ENCODE results near the gene ZNF284. TPM values are rescaled to one million over a fixed set of nuclear protein-coding genes. Genes with fewer than 3 reads are reported as not detected.
"Not testable (repeated sequence)": the region's sequence is repeated elsewhere in the genome, so short reads cannot be mapped to it uniquely, and the experiment has no call there.

ZNF284 gene
- total RNA-seq, 4 donors from 2014 or later = 1.8 to 3.1 (median 2.0) TPM

- peaks cover 0 to 52% (median 17%) of the 10 kb centered on the region in 4 donors for H3K9me3 ChIP-seq
- peaks cover 0 to 50% (median 5%) of the 10 kb centered on the region in 3 donors for H3K36me3 ChIP-seq
- no peaks in the 10 kb centered on the region for H3K27me3 ChIP-seq
- H3K4me1 ChIP-seq = peaks cover 0 to 24% (median 16%) of the 10 kb centered on the region in 4 donors
- H3K27ac ChIP-seq = no peak overlapping the region
- TF ChIP-seq POLR2A (IDR thresholded peaks at IDR 0.05) (no peak), CTCF (IDR thresholded peaks at IDR 0.05) (no peak), EP300 (IDR thresholded peaks at IDR 0.05) (no peak)
- no peak for DNase-seq (ENCODE audit: low spot score in 2 of 2)
- 11 to 20% methylated on average over 17 of the region's 17 CpGs for WGBS, 2 donors
- peak overlapping the region in 1 of 4 donors; percentile 65 for H3K4me3 ChIP-seq
Observed at GRCh38 chr19:44111910-44112463, 40.0 kb downstream of the ZNF284 start.

GRCh38 chr19:44112802-44113137 lies 40.8 kb downstream of the ZNF284 start:
- peaks cover 0 to 24% (median 16%) of the 10 kb centered on the region in 4 donors for H3K4me1 ChIP-seq
- H3K9me3 ChIP-seq = peaks cover 0 to 44% (median 10%) of the 10 kb centered on the region in 4 donors
- peak overlapping the region; percentile 44 to 90 (median 64) for H3K4me3 ChIP-seq
- H3K36me3 ChIP-seq = peaks cover 0 to 50% (median 5%) of the 10 kb centered on the region in 3 donors
- no peak for DNase-seq (ENCODE audit: low spot score in 2 of 2)
- WGBS, 2 donors = 0% methylated on average over 11 of the region's 11 CpGs
- peak overlapping the region in 2 of 4 donors; percentile 25 to 72 for H3K27ac ChIP-seq
- no peaks in the 10 kb centered on the region for H3K27me3 ChIP-seq
- TF ChIP-seq POLR2A (IDR thresholded peaks at IDR 0.05) (no peak), CTCF (IDR thresholded peaks at IDR 0.05) (no peak), EP300 (IDR thresholded peaks at IDR 0.05) (no peak)

- Histone ChIP-seq H3K36me3 (peaks cover 0 to 50% (median 5%) of the 10 kb centered on the region in 3 donors), H3K27me3 (no peaks in the 10 kb centered on the region), H3K27ac (peak within 1 kb of the TSS in 3 of 4 donors; percentile 58 to 72 (median 61)), H3K9me3 (peaks cover 0 to 39% (median 8%) of the 10 kb centered on the region in 4 donors), H3K4me1 (peaks cover 0 to 24% (median 16%) of the 10 kb centered on the region in 4 donors), H3K4me3 (peak within 1 kb of the TSS; percentile 44 to 90 (median 64))
- WGBS, 2 donors = 0 to 2% methylated on average over 35 to 44 of the region's 44 CpGs
- DNase-seq (ENCODE audit: low spot score in 2 of 2) = peak; percentile 90 to 94
- peak; percentile 26 to 91 for TF ChIP-seq EP300 (IDR thresholded peaks at IDR 0.05)
- TF ChIP-seq CTCF (IDR thresholded peaks at IDR 0.05) = peak in 1 of 5 experiments; percentile 43
- peak in 1 of 2 donors; percentile 22 for TF ChIP-seq POLR2A (IDR thresholded peaks at IDR 0.05)
Observed at GRCh38 chr19:44113138-44113783, 41.3 kb downstream of the ZNF284 start, which contains the start of gene ZNF225. ZNF225 (plus strand) TSS chr19:44113399; CDS start chr19:44115828, 2,429 bp downstream.

GRCh38 chr19:44113784-44114390 lies 41.9 kb downstream of the ZNF284 start:
- H3K36me3 ChIP-seq = peaks cover 0 to 50% (median 5%) of the 10 kb centered on the region in 3 donors
- H3K4me1 ChIP-seq = peaks cover 0 to 24% (median 16%) of the 10 kb centered on the region in 4 donors
- H3K9me3 ChIP-seq = peaks cover 0 to 33% (median 5%) of the 10 kb centered on the region in 4 donors
- WGBS, 2 donors = 2 to 5% methylated on average over 16 to 18 of the region's 18 CpGs
- no peaks in the 10 kb centered on the region for H3K27me3 ChIP-seq
- TF ChIP-seq POLR2A (IDR thresholded peaks at IDR 0.05) (no peak), EP300 (IDR thresholded peaks at IDR 0.05) (no peak), CTCF (IDR thresholded peaks at IDR 0.05) (no peak)
- DNase-seq (ENCODE audit: low spot score in 2 of 2) = no peak
- H3K27ac ChIP-seq = peak overlapping the region in 3 of 4 donors; percentile 58 to 72 (median 61)
- H3K4me3 ChIP-seq = peak overlapping the region; percentile 44 to 90 (median 64)

GRCh38 chr19:44121162-44121561 lies 49.2 kb downstream of the ZNF284 start:
- H3K27me3 ChIP-seq; H3K27ac ChIP-seq; DNase-seq (ENCODE audit: low spot score in 2 of 2); H3K4me1 ChIP-seq; H3K4me3 ChIP-seq: not testable (repeated sequence)
- 99 to 100% methylated on average over 4 of the region's 4 CpGs for WGBS, 2 donors
- Histone ChIP-seq H3K9me3 (peaks cover 0 to 70% (median 13%) of the 10 kb centered on the region in 4 donors), H3K36me3 (peaks cover 3 to 100% (median 45%) of the 10 kb centered on the region in 3 donors)
